B cell (primary cell): ENCODE measurements around the gene PARD6A.

Experiments used
- EZH2 ChIP-seq: IDR thresholded peaks from 2 replicates; pipeline ENCODE4 v1.6.1; 2012; ENCODE audit warnings: borderline replicate concordance, low read depth, mild to moderate bottlenecking, moderate library complexity, low read length; ENCODE audit not compliant: insufficient read depth, poor library complexity, severe bottlenecking
- TF ChIP-seq, protein P1 (sequence below): fragments of 200-600 bp; IDR thresholded peaks from one replicate; pipeline ENCODE4 v1.8.0; 2022; ENCODE audit warnings: antibody characterized with exemption, mild to moderate bottlenecking

DNA sequence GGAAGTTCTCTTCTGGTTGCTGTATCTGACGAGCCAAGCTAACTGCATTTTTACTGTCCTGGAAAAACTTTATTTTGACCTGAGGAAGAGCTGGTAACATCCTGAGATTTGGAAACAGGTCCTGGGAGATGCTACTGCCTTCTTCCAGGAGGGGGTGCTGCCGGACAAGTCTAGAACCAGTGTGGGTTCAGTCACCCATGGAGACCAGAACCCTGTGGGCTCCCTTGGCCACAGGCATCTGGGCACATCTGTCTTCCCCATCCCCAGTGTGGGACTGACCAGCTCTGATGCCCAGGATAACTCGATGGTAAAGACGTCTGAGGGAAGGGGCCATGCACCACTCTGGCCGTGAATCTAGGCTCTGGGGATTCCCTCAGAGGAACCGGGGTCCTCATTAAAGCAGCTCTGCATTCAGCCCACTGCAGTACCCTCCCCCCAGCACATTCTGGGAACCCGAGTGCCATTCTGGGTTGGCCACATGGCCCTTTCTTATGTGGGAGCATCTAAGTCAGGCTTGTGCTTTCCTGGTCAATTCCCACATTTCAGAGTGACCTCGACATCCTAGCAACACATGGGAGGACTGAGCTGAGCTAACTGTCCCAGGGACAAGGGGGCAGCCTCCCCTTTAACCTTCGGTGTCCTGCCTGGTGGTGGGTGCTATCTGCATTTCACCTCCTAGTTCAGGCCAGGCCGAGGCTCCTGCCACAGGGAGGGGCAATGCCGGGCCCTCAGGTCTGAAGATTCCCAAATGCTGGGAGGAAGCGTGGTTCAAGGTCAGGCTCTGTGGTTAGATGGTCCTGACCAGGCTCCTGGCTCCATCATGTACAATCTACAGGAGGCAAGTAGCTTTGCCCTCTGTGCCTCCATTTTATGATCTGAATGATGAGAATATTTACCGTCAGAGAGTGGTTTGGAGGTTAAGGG is 12.2 kb downstream of the PARD6A start:
- TF ChIP-seq, protein P1, sequence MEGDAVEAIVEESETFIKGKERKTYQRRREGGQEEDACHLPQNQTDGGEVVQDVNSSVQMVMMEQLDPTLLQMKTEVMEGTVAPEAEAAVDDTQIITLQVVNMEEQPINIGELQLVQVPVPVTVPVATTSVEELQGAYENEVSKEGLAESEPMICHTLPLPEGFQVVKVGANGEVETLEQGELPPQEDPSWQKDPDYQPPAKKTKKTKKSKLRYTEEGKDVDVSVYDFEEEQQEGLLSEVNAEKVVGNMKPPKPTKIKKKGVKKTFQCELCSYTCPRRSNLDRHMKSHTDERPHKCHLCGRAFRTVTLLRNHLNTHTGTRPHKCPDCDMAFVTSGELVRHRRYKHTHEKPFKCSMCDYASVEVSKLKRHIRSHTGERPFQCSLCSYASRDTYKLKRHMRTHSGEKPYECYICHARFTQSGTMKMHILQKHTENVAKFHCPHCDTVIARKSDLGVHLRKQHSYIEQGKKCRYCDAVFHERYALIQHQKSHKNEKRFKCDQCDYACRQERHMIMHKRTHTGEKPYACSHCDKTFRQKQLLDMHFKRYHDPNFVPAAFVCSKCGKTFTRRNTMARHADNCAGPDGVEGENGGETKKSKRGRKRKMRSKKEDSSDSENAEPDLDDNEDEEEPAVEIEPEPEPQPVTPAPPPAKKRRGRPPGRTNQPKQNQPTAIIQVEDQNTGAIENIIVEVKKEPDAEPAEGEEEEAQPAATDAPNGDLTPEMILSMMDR, result peak; percentile 81
- no peak for TF ChIP-seq EZH2
